Measurements from ENCODE around the gene CACNA1C.

Gene CACNA1C

GRCh38 chr12:2588345-2588744, 535.6 kb downstream of the CACNA1C start:
- no peak for DNase-seq (ENCODE audit: low read depth)

- DNase-seq (ENCODE audit: low read depth): no peak
Measured at GRCh38 chr12:2589381-2589780, 536.6 kb downstream of the CACNA1C start.

- DNase-seq (ENCODE audit: low read depth): no peak
Measured at GRCh38 chr12:2593045-2593444, 540.3 kb downstream of the CACNA1C start.

- DNase-seq (ENCODE audit: low read depth): no peak
Measured at GRCh38 chr12:2596441-2596840, 543.7 kb downstream of the CACNA1C start.

GRCh38 chr12:2605301-2605700, 552.5 kb downstream of the CACNA1C start:
- no peak for DNase-seq (ENCODE audit: low read depth)

- no peak for DNase-seq (ENCODE audit: low read depth)
Measured at GRCh38 chr12:2606186-2606910, 553.6 kb downstream of the CACNA1C start.

- DNase-seq (ENCODE audit: low read depth): no peak
Measured at GRCh38 chr12:2607881-2608607, 555.3 kb downstream of the CACNA1C start.

GRCh38 chr12:2608608-2608945, 555.8 kb downstream of the CACNA1C start:
- no peak for DNase-seq (ENCODE audit: low read depth)

- no peak for DNase-seq (ENCODE audit: low read depth)
Measured at GRCh38 chr12:2609020-2609419, 556.2 kb downstream of the CACNA1C start.

- no peak for DNase-seq (ENCODE audit: low read depth)
Measured at GRCh38 chr12:2610358-2610757, 557.6 kb downstream of the CACNA1C start.

GRCh38 chr12:2613326-2614073, 560.7 kb downstream of the CACNA1C start:
- DNase-seq (ENCODE audit: low read depth): peak; percentile 95

GRCh38 chr12:2614341-2614740, 561.6 kb downstream of the CACNA1C start:
- DNase-seq (ENCODE audit: low read depth): no peak

GRCh38 chr12:2615665-2616402, 563.0 kb downstream of the CACNA1C start:
- DNase-seq (ENCODE audit: low read depth): no peak

GRCh38 chr12:2616763-2617162, 564.0 kb downstream of the CACNA1C start:
- no peak for DNase-seq (ENCODE audit: low read depth)

GRCh38 chr12:2617365-2617764, 564.6 kb downstream of the CACNA1C start:
- DNase-seq (ENCODE audit: low read depth): no peak

- DNase-seq (ENCODE audit: low read depth): no peak
Measured at GRCh38 chr12:2618291-2618995, 565.7 kb downstream of the CACNA1C start.

- no peak for DNase-seq (ENCODE audit: low read depth)
Measured at GRCh38 chr12:2619136-2619535, 566.3 kb downstream of the CACNA1C start.

GRCh38 chr12:2622460-2622859, 569.7 kb downstream of the CACNA1C start:
- no peak for DNase-seq (ENCODE audit: low read depth)

- no peak for DNase-seq (ENCODE audit: low read depth)
Measured at GRCh38 chr12:2623472-2623871, 570.7 kb downstream of the CACNA1C start.

- DNase-seq (ENCODE audit: low read depth): no peak
Measured at GRCh38 chr12:2624543-2625288, 571.9 kb downstream of the CACNA1C start.

GRCh38 chr12:2625289-2625612, 572.5 kb downstream of the CACNA1C start:
- no peak for DNase-seq (ENCODE audit: low read depth)

Measured in GM04503 (cell line).